Epidermal melanocyte (primary cell): ENCODE data around the gene NEK11.

Source experiments
- DNase-seq: peaks from one replicate; pipeline ENCODE4 v3.0.0; 2011; ENCODE audit warnings: low spot score; ENCODE audit not compliant: insufficient read length

The NEK11 gene

GRCh38 chr3:131396170-131396569 is 369.5 kb downstream of the NEK11 start:
- DNase-seq: no peak

GRCh38 chr3:131397889-131398288 is 371.2 kb downstream of the NEK11 start:
- no peak for DNase-seq
